ENCODE results near the gene HMCN1. TPM values are rescaled to one million over a fixed set of nuclear protein-coding genes. Genes with fewer than 3 reads are reported as not detected.
"Not testable (repeated sequence)": the region's sequence is repeated elsewhere in the genome, so short reads cannot be mapped to it uniquely, and the experiment has no call there.

HMCN1 gene
- total RNA-seq, 1 experiment from 2014 or later = 0.63 TPM

- H3K27me3 ChIP-seq (ENCODE audit: low read length) = no peaks in the 10 kb centered on the region
- H3K9me3 ChIP-seq (ENCODE audit: low read length) = no peaks in the 10 kb centered on the region
- no peaks in the 10 kb centered on the region for H3K79me2 ChIP-seq (ENCODE audit: low read length)
- H3K36me3 ChIP-seq (ENCODE audit: insufficient read depth, low read length) = no peaks in the 10 kb centered on the region
- no peak for DNase-seq
- H3K4me2 ChIP-seq (ENCODE audit: low read depth, low read length, poor library complexity, severe bottlenecking) = no peak overlapping the region
- H2AFZ ChIP-seq (ENCODE audit: low read length) = no peak overlapping the region
- H3K4me1 ChIP-seq (ENCODE audit: low read length) = no peaks in the 10 kb centered on the region
- H3K4me3 ChIP-seq (ENCODE audit: low read length) = no peak overlapping the region
- H3K27ac ChIP-seq (ENCODE audit: low read length) = no peak overlapping the region
- no peaks in the 10 kb centered on the region for H3K9me2 ChIP-seq (replicated peaks; ENCODE audit: insufficient read depth, low read length)
- H4K20me1 ChIP-seq (ENCODE audit: insufficient read depth, low read depth, low read length) = no peaks in the 10 kb centered on the region
- no peak overlapping the region for H3K9ac ChIP-seq (ENCODE audit: low read length)
Observed at GRCh38 chr1:185880779-185881333, 146.7 kb downstream of the HMCN1 start.

- no peak for DNase-seq
- Histone ChIP-seq H4K20me1 (ENCODE audit: insufficient read depth, low read depth, low read length) (no peaks in the 10 kb centered on the region), H3K4me2 (ENCODE audit: low read depth, low read length, poor library complexity, severe bottlenecking) (no peak overlapping the region), H2AFZ (ENCODE audit: low read length) (no peak overlapping the region), H3K9ac (ENCODE audit: low read length) (no peak overlapping the region), H3K27me3 (ENCODE audit: low read length) (no peaks in the 10 kb centered on the region), H3K27ac (ENCODE audit: low read length) (no peak overlapping the region), H3K36me3 (ENCODE audit: insufficient read depth, low read length) (no peaks in the 10 kb centered on the region), H3K9me3 (ENCODE audit: low read length) (no peaks in the 10 kb centered on the region), H3K79me2 (ENCODE audit: low read length) (no peaks in the 10 kb centered on the region), H3K4me3 (ENCODE audit: low read length) (no peak overlapping the region), H3K9me2 (replicated peaks; ENCODE audit: insufficient read depth, low read length) (no peaks in the 10 kb centered on the region), H3K4me1 (ENCODE audit: low read length) (no peaks in the 10 kb centered on the region)
Observed at GRCh38 chr1:185886046-185886445, 151.9 kb downstream of the HMCN1 start.

DNA sequence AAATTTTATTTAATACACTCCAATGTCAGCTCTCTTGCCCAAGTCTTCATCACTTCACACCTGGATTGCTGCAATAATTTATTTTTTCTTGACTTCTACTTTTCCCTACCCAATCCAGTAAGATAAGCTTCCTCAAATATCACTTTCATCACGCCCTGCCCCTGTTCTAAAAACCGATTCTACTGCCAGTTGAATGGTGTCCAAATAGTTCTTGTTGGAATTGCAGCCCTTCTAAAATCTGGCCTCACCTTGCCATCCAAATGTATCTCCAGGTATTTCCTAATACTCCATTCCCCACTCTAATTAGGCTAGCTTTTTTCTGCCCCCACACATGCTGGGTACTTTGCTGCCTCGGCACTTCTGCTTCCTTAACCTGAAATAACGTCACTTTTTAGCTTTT, 152.5 kb downstream of the HMCN1 start:
- H3K4me3 ChIP-seq (ENCODE audit: low read length) = no peak overlapping the region
- no peak overlapping the region for H3K4me2 ChIP-seq (ENCODE audit: low read depth, low read length, poor library complexity, severe bottlenecking)
- no peak overlapping the region for H2AFZ ChIP-seq (ENCODE audit: low read length)
- DNase-seq = no peak
- H4K20me1 ChIP-seq (ENCODE audit: insufficient read depth, low read depth, low read length) = no peaks in the 10 kb centered on the region
- H3K36me3 ChIP-seq (ENCODE audit: insufficient read depth, low read length) = no peaks in the 10 kb centered on the region
- no peaks in the 10 kb centered on the region for H3K27me3 ChIP-seq (ENCODE audit: low read length)
- no peaks in the 10 kb centered on the region for H3K9me3 ChIP-seq (ENCODE audit: low read length)
- no peak overlapping the region for H3K9ac ChIP-seq (ENCODE audit: low read length)
- no peaks in the 10 kb centered on the region for H3K79me2 ChIP-seq (ENCODE audit: low read length)
- H3K27ac ChIP-seq (ENCODE audit: low read length) = no peak overlapping the region
- no peaks in the 10 kb centered on the region for H3K9me2 ChIP-seq (replicated peaks; ENCODE audit: insufficient read depth, low read length)
- H3K4me1 ChIP-seq (ENCODE audit: low read length) = no peaks in the 10 kb centered on the region

DNA sequence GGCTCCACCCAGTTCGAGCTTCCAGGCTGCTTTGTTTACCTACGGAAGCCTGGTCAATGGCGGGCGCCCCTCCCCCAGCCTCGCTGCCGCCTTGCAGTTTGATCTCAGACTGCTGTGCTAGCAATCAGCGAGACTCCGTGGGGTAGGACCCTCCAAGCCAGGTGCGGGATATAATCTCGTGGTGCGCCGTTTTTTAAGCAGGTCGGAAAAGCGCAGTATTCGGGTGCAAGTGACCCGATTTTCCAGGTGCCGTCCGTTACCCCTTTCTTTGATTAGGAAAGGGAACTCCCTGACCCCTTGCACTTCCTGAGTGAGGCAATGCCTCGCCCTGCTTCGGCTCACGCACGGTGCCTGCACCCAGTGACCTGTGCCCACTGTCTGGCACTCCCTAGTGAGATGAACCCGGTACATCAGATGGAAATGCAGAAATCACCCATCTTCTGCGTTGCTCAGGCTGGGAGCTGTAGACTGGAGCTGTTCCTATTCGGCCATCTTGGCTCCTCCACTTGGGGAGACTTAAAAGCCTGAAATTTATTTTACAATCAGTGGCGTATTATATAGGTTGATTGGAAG, 158.7 kb downstream of the HMCN1 start:
- H3K9ac ChIP-seq (ENCODE audit: low read length); H2AFZ ChIP-seq (ENCODE audit: low read length); H3K9me3 ChIP-seq (ENCODE audit: low read length); H3K27ac ChIP-seq (ENCODE audit: low read length); H3K79me2 ChIP-seq (ENCODE audit: low read length); H3K4me1 ChIP-seq (ENCODE audit: low read length); H3K9me2 ChIP-seq (replicated peaks; ENCODE audit: insufficient read depth, low read length); DNase-seq; H4K20me1 ChIP-seq (ENCODE audit: insufficient read depth, low read depth, low read length); H3K36me3 ChIP-seq (ENCODE audit: insufficient read depth, low read length); H3K27me3 ChIP-seq (ENCODE audit: low read length); H3K4me2 ChIP-seq (ENCODE audit: low read depth, low read length, poor library complexity, severe bottlenecking); H3K4me3 ChIP-seq (ENCODE audit: low read length): not testable (repeated sequence)

- H3K36me3 ChIP-seq (ENCODE audit: insufficient read depth, low read length) = no peaks in the 10 kb centered on the region
- DNase-seq = no peak
- no peaks in the 10 kb centered on the region for H4K20me1 ChIP-seq (ENCODE audit: insufficient read depth, low read depth, low read length)
- no peaks in the 10 kb centered on the region for H3K4me1 ChIP-seq (ENCODE audit: low read length)
- H3K9me3 ChIP-seq (ENCODE audit: low read length) = no peaks in the 10 kb centered on the region
- no peaks in the 10 kb centered on the region for H3K9me2 ChIP-seq (replicated peaks; ENCODE audit: insufficient read depth, low read length)
- H3K9ac ChIP-seq (ENCODE audit: low read length) = no peak overlapping the region
- no peak overlapping the region for H2AFZ ChIP-seq (ENCODE audit: low read length)
- no peak overlapping the region for H3K4me3 ChIP-seq (ENCODE audit: low read length)
- H3K27ac ChIP-seq (ENCODE audit: low read length) = no peak overlapping the region
- no peak overlapping the region for H3K4me2 ChIP-seq (ENCODE audit: low read depth, low read length, poor library complexity, severe bottlenecking)
- H3K79me2 ChIP-seq (ENCODE audit: low read length) = no peaks in the 10 kb centered on the region
- H3K27me3 ChIP-seq (ENCODE audit: low read length) = no peaks in the 10 kb centered on the region
Observed at GRCh38 chr1:185894791-185895190, 160.6 kb downstream of the HMCN1 start.

GRCh38 chr1:185895208-185895900, 161.2 kb downstream of the HMCN1 start:
- Histone ChIP-seq H3K27me3 (ENCODE audit: low read length) (no peaks in the 10 kb centered on the region), H4K20me1 (ENCODE audit: insufficient read depth, low read depth, low read length) (no peaks in the 10 kb centered on the region), H3K9me3 (ENCODE audit: low read length) (no peaks in the 10 kb centered on the region), H3K4me1 (ENCODE audit: low read length) (no peaks in the 10 kb centered on the region), H3K9ac (ENCODE audit: low read length) (no peak overlapping the region), H3K9me2 (replicated peaks; ENCODE audit: insufficient read depth, low read length) (no peaks in the 10 kb centered on the region), H3K27ac (ENCODE audit: low read length) (no peak overlapping the region), H3K36me3 (ENCODE audit: insufficient read depth, low read length) (no peaks in the 10 kb centered on the region), H3K4me3 (ENCODE audit: low read length) (no peak overlapping the region), H3K4me2 (ENCODE audit: low read depth, low read length, poor library complexity, severe bottlenecking) (no peak overlapping the region), H3K79me2 (ENCODE audit: low read length) (no peaks in the 10 kb centered on the region), H2AFZ (ENCODE audit: low read length) (no peak overlapping the region)
- no peak for DNase-seq

GRCh38 chr1:185896863-185897262, 162.7 kb downstream of the HMCN1 start:
- no peaks in the 10 kb centered on the region for H3K9me2 ChIP-seq (replicated peaks; ENCODE audit: insufficient read depth, low read length)
- H3K79me2 ChIP-seq (ENCODE audit: low read length) = no peaks in the 10 kb centered on the region
- no peak for DNase-seq
- no peaks in the 10 kb centered on the region for H3K9me3 ChIP-seq (ENCODE audit: low read length)
- no peaks in the 10 kb centered on the region for H3K36me3 ChIP-seq (ENCODE audit: insufficient read depth, low read length)
- H3K4me1 ChIP-seq (ENCODE audit: low read length) = no peaks in the 10 kb centered on the region
- H3K27me3 ChIP-seq (ENCODE audit: low read length) = no peaks in the 10 kb centered on the region
- H3K4me3 ChIP-seq (ENCODE audit: low read length) = no peak overlapping the region
- H3K27ac ChIP-seq (ENCODE audit: low read length) = no peak overlapping the region
- no peak overlapping the region for H2AFZ ChIP-seq (ENCODE audit: low read length)
- no peak overlapping the region for H3K4me2 ChIP-seq (ENCODE audit: low read depth, low read length, poor library complexity, severe bottlenecking)
- H4K20me1 ChIP-seq (ENCODE audit: insufficient read depth, low read depth, low read length) = no peaks in the 10 kb centered on the region
- H3K9ac ChIP-seq (ENCODE audit: low read length) = no peak overlapping the region

- no peak overlapping the region for H3K27ac ChIP-seq (ENCODE audit: low read length)
- no peak overlapping the region for H3K4me3 ChIP-seq (ENCODE audit: low read length)
- no peak overlapping the region for H3K9ac ChIP-seq (ENCODE audit: low read length)
- H2AFZ ChIP-seq (ENCODE audit: low read length) = no peak overlapping the region
- no peaks in the 10 kb centered on the region for H4K20me1 ChIP-seq (ENCODE audit: insufficient read depth, low read depth, low read length)
- no peaks in the 10 kb centered on the region for H3K27me3 ChIP-seq (ENCODE audit: low read length)
- H3K36me3 ChIP-seq (ENCODE audit: insufficient read depth, low read length) = no peaks in the 10 kb centered on the region
- DNase-seq = no peak
- H3K9me2 ChIP-seq (replicated peaks; ENCODE audit: insufficient read depth, low read length) = no peaks in the 10 kb centered on the region
- no peaks in the 10 kb centered on the region for H3K79me2 ChIP-seq (ENCODE audit: low read length)
- no peaks in the 10 kb centered on the region for H3K4me1 ChIP-seq (ENCODE audit: low read length)
- no peak overlapping the region for H3K4me2 ChIP-seq (ENCODE audit: low read depth, low read length, poor library complexity, severe bottlenecking)
- H3K9me3 ChIP-seq (ENCODE audit: low read length) = no peaks in the 10 kb centered on the region
Observed at GRCh38 chr1:185906186-185906585, 172.0 kb downstream of the HMCN1 start.

Data from Karpas-422 (cell line).